KMS-11 (cell line): ENCODE data around the gene TBL1Y.
"Not testable (repeated sequence)": the region's sequence is repeated elsewhere in the genome, so short reads cannot be mapped to it uniquely, and the experiment has no call there.

Experiments
- H2AFZ ChIP-seq: fragments of 200-600 bp; sonication (generic); 2 replicates; pipeline ENCODE4 v1.6.1; 2016; ENCODE audit warnings: antibody characterized with exemption, mixed run types, low read depth
- H3K27ac ChIP-seq: fragments of 200-600 bp; sonication (generic); 2 replicates; pipeline ENCODE4 v1.6.1; 2016; ENCODE audit warnings: mild to moderate bottlenecking, mixed run types
- H3K27me3 ChIP-seq: fragments of 200-600 bp; sonication (generic); 2 replicates; pipeline ENCODE4 v1.6.1; 2017; ENCODE audit warnings: mild to moderate bottlenecking, low read depth, mixed run types, moderate library complexity; ENCODE audit not compliant: insufficient read depth
- H3K36me3 ChIP-seq: fragments of 200-600 bp; sonication (generic); 2 replicates; pipeline ENCODE4 v1.6.1; 2017; ENCODE audit warnings: mild to moderate bottlenecking, mixed run types; ENCODE audit not compliant: insufficient read depth
- H3K4me1 ChIP-seq: fragments of 200-600 bp; sonication (generic); 2 replicates; pipeline ENCODE4 v1.6.1; 2016; ENCODE audit warnings: mild to moderate bottlenecking, low read depth, mixed run types; ENCODE audit not compliant: poor library complexity, severe bottlenecking
- H3K4me2 ChIP-seq: fragments of 200-600 bp; sonication (generic); 2 replicates; pipeline ENCODE4 v1.7.0; 2016; ENCODE audit warnings: mild to moderate bottlenecking, mixed run types
- H3K4me3 ChIP-seq: fragments of 200-600 bp; sonication (generic); IDR thresholded peaks from 2 replicates; pipeline ENCODE4 v1.6.1; 2017; ENCODE audit warnings: low read depth, low read length, mixed read lengths; ENCODE audit not compliant: insufficient read depth
- H3K79me2 ChIP-seq: fragments of 200-600 bp; sonication (generic); 2 replicates; pipeline ENCODE4 v1.6.1; 2016; ENCODE audit warnings: low read depth, mixed run types; ENCODE audit not compliant: insufficient read depth
- H3K9ac ChIP-seq: fragments of 200-600 bp; sonication (generic); 2 replicates; pipeline ENCODE4 v1.6.1; 2016; ENCODE audit warnings: mild to moderate bottlenecking, mixed run types
- H4K20me1 ChIP-seq: fragments of 200-600 bp; sonication (generic); 2 replicates; pipeline ENCODE4 v1.6.1; 2016; ENCODE audit warnings: mild to moderate bottlenecking, mixed run types; ENCODE audit not compliant: insufficient read depth
- TF ChIP-seq, protein P1 (sequence below): fragments of 200-600 bp; sonication (generic); conservative IDR thresholded peaks from 2 replicates; pipeline ENCODE4 v1.6.1; 2017; ENCODE audit warnings: low read depth, mild to moderate bottlenecking, antibody characterized with exemption, low read length, moderate library complexity, mixed read lengths

TBL1Y gene

DNA sequence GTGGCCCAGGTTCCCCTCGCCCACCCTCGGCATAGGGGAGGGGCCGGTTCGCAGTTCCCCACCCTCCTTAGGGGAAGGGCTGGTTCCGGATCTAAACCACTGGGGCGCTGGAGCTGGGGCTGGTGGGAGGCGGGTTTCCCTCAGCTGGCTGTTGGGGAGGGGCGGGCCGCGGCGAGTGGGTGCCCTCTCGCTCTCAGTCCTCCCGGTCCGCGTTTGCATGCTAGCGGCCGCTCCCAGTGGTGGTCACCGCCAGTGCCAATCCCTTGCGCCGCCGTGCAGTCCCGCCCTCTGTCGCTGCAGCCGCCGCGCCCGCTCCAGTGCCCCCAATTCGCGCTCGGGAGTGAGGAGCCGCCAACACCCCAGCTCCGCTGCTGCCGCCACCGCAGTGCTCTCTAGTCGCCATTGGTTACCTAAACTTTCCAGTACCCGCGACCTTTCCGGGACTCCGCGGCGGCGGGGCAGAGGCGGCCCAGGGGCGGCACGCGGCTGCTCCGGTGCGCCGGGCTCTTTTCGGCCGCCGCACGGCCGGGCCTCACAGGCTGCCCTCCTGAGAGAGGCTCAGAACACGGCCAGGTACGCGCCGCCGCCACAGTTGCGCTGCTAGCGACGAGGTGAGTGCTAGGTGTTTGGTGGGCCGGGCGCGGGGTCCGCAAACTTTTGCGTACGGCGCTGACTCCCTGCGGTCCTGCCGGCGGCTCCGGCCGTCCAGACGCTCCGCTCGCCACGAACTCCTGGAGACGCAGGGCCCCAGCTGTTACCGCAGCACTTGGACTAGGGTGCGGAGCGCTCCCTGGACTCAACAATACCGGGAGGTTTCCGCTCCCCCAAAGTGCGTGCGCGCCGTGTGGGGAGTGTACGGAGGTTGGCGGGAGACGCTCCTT is at the start of gene TBL1Y:
TBL1Y (plus strand) TSS at position 326 of the 881 bp plus-strand sequence. CDS start 114,388 bp downstream, outside the sequence.
- H3K4me3 ChIP-seq, result no peak within 1 kb of the TSS

GRCh38 chrY:6894496-6894895 is 16.0 kb upstream of the TBL1Y start:
- H2AFZ ChIP-seq, result no peak overlapping the region
- H4K20me1 ChIP-seq, result no peaks in the 10 kb centered on the region
- TF ChIP-seq, protein P1, sequence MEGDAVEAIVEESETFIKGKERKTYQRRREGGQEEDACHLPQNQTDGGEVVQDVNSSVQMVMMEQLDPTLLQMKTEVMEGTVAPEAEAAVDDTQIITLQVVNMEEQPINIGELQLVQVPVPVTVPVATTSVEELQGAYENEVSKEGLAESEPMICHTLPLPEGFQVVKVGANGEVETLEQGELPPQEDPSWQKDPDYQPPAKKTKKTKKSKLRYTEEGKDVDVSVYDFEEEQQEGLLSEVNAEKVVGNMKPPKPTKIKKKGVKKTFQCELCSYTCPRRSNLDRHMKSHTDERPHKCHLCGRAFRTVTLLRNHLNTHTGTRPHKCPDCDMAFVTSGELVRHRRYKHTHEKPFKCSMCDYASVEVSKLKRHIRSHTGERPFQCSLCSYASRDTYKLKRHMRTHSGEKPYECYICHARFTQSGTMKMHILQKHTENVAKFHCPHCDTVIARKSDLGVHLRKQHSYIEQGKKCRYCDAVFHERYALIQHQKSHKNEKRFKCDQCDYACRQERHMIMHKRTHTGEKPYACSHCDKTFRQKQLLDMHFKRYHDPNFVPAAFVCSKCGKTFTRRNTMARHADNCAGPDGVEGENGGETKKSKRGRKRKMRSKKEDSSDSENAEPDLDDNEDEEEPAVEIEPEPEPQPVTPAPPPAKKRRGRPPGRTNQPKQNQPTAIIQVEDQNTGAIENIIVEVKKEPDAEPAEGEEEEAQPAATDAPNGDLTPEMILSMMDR, result no peak
- H3K79me2 ChIP-seq, result no peaks in the 10 kb centered on the region
- H3K4me1 ChIP-seq, result no peaks in the 10 kb centered on the region
- no peak overlapping the region for H3K4me2 ChIP-seq
- no peak overlapping the region for H3K27ac ChIP-seq
- H3K9ac ChIP-seq, result no peak overlapping the region
- H3K36me3 ChIP-seq, result no peaks in the 10 kb centered on the region
- no peaks in the 10 kb centered on the region for H3K27me3 ChIP-seq
- no peak overlapping the region for H3K4me3 ChIP-seq

More for the DNA sequence above, at the start of gene TBL1Y:
- no peaks in the 10 kb centered on the region for H3K27me3 ChIP-seq
- no peak within 1 kb of the TSS for H3K9ac ChIP-seq
- TF ChIP-seq, protein P1, result no peak
- H3K36me3 ChIP-seq, result no peaks in the 10 kb centered on the region
- no peaks in the 10 kb centered on the region for H3K4me1 ChIP-seq
- no peaks in the 10 kb centered on the region for H4K20me1 ChIP-seq
- no peak within 1 kb of the TSS for H3K4me2 ChIP-seq
- no peak within 1 kb of the TSS for H2AFZ ChIP-seq
- H3K79me2 ChIP-seq, result no peaks in the 10 kb centered on the region
- no peak within 1 kb of the TSS for H3K27ac ChIP-seq

DNA sequence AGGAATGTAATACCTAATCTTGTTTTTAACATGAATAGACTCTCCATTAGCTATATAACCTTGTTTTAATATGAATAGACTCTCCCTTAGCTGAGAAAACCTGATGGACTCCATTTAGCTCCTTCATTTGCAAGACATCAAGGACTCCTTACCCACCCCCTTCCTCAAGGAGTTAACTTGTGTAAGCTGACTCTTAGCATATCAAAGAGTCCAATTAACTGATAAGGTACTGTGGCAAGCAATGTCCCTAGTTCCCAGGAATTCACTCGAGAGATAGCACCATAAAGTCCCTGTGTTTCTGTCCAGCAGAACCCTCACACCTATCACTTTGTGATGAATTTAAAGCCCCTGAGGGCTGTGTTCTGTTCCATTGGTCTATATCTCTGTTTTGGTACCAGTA is 15.3 kb upstream of the TBL1Y start:
- Histone ChIP-seq H3K4me2 (no peak overlapping the region), H3K36me3 (no peaks in the 10 kb centered on the region)
- TF ChIP-seq, protein P1, result no peak

DNA sequence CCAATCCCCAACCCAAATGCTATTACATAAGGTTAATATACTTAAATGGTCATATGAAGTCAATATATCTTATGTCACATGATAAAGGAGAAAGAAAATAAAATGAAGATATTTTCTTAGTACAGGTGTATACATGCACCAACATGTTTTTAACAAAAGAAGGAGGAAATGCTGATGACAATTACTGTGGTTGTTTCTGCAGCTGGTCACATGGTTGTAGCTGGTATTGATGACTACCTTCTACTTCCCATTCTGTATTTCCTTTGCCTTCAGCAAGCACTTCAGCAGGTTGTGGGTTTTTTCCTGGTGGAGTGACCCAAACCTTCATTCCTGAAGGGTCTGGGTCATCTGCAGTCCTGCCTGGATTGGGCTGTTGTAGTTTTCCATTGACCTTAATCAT is 8.4 kb upstream of the TBL1Y start:
- not testable (repeated sequence) for H3K27ac ChIP-seq, H4K20me1 ChIP-seq, H3K36me3 ChIP-seq, H3K4me2 ChIP-seq, H3K9ac ChIP-seq, H3K4me3 ChIP-seq, H3K79me2 ChIP-seq, H3K27me3 ChIP-seq, H3K4me1 ChIP-seq, H2AFZ ChIP-seq

More for the DNA sequence above, 15.3 kb upstream of the TBL1Y start:
- no peaks in the 10 kb centered on the region for H3K79me2 ChIP-seq
- no peak overlapping the region for H3K9ac ChIP-seq
- H3K27me3 ChIP-seq, result no peaks in the 10 kb centered on the region
- H3K4me3 ChIP-seq, result no peak overlapping the region
- no peak overlapping the region for H2AFZ ChIP-seq
- no peak overlapping the region for H3K27ac ChIP-seq
- no peaks in the 10 kb centered on the region for H3K4me1 ChIP-seq
- H4K20me1 ChIP-seq, result no peaks in the 10 kb centered on the region

DNA sequence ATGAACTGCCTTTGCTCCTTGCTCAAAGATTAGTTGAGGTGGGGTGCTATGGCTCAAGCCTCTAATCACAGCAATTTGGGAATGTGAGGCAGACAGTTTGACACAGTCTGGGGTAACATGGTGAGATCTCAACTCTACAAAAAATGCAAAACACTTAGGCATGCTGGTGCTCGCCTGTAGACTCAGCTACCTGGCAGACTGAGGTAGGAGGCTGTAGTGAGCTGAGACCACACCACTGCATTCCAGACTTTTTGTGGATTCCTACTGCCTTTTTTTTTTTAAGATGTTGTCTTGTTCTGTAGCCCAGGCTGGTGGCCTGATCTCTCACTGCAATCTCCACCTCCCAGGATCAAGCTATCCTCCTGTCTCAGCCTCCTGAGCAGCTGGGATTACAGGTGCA is 2.9 kb upstream of the TBL1Y start:
- H3K4me2 ChIP-seq, result no peak overlapping the region
- H4K20me1 ChIP-seq, result no peaks in the 10 kb centered on the region
- TF ChIP-seq, protein P1, result no peak
- no peak overlapping the region for H3K4me3 ChIP-seq
- no peaks in the 10 kb centered on the region for H3K36me3 ChIP-seq
- H2AFZ ChIP-seq, result no peak overlapping the region
- no peak overlapping the region for H3K9ac ChIP-seq
- no peak overlapping the region for H3K27ac ChIP-seq
- H3K27me3 ChIP-seq, result no peaks in the 10 kb centered on the region
- H3K4me1 ChIP-seq, result no peaks in the 10 kb centered on the region
- no peaks in the 10 kb centered on the region for H3K79me2 ChIP-seq

DNA sequence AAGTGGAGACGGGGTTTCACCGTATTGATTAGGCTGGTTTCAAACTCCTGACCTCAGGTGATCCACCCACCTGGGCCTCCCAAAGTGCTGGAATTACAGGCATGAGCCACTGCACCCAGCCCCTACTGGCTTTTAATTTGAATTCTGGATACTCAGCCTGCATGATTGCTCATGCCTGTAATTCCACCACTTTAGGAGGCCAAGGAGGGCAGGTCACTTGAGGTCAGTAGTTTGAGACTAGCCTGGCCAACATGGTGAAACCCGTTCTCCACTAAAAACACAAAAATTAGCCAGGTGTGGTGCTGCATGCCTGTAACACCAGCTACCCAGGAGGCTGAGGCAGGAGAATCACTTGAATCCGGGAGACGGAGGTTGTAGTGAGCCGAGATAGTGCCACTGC is 2.5 kb upstream of the TBL1Y start:
- not testable (repeated sequence) for H3K27ac ChIP-seq, H3K4me3 ChIP-seq, H3K4me2 ChIP-seq, H4K20me1 ChIP-seq, H3K79me2 ChIP-seq, H3K36me3 ChIP-seq, H2AFZ ChIP-seq, H3K27me3 ChIP-seq, H3K4me1 ChIP-seq, H3K9ac ChIP-seq
